NCI-H2227 (cell line): Measurements from ENCODE around the gene DOK5.

ENCODE experiments used
- DNase-seq: peaks from one replicate; lab custom pipeline; 2025; ENCODE audit not compliant: unreplicated experiment; lab: John Stamatoyannopoulos, UW

Gene DOK5

DNA sequence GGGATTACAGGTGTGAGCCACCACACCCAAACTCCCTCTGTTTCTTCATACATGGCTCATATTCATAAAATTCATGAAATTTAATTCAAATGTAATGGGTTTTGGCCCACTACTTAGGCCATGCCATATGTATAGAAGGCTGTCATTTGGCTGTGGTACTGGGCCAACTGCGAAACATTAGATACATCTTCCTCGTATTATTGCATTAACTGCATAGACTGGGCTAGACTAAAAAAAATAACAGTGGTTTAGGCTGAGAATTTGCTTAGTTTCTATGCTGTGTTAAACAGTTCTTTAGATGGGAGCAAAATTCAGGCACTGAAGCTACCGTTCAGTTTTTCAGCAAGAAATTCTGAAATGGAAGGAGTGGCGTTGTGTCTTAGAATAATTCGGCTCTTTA is 133.6 kb downstream of the DOK5 start:
- no peak for DNase-seq

GRCh38 chr20:54611708-54612412 is 136.5 kb downstream of the DOK5 start:
- DNase-seq = no peak

DNA sequence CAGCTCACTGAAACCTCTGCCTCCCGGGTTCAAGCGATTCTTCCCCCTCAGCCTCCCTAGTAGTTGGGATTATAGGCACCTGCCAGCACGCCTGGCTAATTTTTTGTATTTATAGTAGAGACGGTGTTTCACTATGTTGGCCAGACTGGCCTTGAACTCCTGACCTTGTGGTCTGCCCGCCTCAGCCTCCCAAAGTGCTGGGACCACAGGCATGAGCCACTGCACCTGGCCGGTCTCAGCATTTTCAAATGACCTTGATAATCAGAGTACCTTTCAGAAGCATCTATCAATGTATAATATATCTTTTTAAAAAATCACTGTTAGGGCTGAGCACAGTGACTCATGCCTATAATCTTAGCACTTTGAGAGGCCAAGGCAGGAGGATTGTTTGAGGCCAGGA is 143.0 kb downstream of the DOK5 start:
- DNase-seq = no peak

DNA sequence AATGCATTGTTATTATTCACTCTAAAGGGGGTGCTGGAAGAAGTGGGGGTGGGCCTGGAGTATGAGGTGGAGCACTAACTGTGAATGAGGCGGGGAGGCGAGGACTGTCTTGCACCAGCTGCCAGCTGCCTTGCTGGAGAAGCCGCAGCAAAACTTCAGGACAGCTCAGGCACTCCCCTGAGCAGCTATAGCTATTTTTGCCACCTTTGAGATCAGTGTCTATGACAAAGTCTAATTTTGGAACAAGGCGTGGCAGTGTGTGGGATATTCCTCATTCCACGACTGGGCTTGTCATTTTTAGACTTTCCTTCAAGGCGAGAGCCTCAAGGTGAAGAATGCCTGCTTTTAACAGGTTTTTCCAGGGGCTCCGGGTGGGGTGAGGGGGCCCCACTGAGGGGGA is 143.8 kb downstream of the DOK5 start:
- DNase-seq = no peak

- DNase-seq = no peak
Measured at GRCh38 chr20:54619682-54620081, 144.3 kb downstream of the DOK5 start.

- no peak for DNase-seq
Measured at GRCh38 chr20:54620611-54621010, 145.2 kb downstream of the DOK5 start.

GRCh38 chr20:54622333-54623295 is 147.2 kb downstream of the DOK5 start:
- no peak for DNase-seq

- no peak for DNase-seq
Measured at GRCh38 chr20:54623991-54624569, 148.7 kb downstream of the DOK5 start.

- no peak for DNase-seq
Measured at GRCh38 chr20:54624706-54625390, 149.5 kb downstream of the DOK5 start.

- DNase-seq = no peak
Measured at GRCh38 chr20:54625497-54625896, 150.1 kb downstream of the DOK5 start.

DNA sequence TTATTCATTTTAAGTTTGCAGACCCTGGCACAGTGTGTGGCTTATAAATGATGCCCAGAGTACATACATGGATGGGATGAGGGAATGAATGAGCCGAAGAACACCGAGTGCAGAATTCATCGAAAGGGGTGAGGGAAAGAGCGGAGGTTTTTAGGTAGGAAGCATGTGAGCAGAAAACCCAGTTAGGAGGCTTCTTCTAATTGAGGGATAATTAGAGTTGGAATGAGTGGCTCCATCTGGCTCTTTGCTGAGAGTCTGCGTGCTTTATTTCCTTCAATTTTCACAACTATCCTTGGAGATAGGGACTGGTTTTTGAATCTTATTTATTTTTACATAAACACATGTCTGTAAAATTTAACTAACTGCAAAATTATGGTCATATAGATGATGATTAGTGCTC is 150.7 kb downstream of the DOK5 start:
- no peak for DNase-seq

DNA sequence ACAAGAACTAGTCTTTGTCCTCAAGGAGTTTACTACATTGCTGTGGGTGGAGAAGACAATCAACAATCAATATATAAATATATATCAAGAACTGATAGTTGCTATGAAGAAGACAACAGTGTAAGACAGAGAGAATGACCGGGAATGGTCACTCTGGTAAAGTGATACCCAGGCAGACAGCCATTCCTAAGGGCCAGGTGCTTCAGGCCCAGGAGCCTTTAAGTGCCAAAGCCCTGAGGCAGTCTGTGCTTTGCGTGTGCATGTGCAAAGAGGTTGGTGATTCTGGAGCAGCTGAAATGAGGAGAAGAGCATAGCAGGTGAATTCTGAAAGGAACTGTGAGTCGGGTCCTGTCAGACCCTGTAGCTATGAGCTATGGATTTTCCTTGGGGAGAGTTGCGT is 154.2 kb downstream of the DOK5 start:
- no peak for DNase-seq

DNA sequence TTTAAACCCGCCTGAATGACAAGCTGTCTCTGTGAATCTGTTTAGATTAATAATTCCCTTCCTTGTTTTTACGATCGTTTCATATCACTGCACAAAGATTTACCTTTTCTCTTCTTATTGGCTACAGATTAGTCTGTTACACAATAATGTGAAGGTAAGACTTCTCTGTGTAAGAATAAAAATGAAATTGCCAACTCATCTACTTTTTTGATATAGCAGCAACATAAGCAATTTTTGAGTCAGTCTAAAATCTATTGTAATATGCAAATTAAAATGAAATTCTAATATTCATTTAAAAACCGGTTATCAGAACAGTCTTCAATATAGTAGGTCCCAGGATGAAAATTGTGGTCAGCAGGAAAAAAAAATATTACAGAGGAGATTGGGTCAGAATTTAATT is 155.2 kb downstream of the DOK5 start:
- DNase-seq = no peak

- no peak for DNase-seq
Measured at GRCh38 chr20:54631059-54631458, 155.7 kb downstream of the DOK5 start.

- no peak for DNase-seq
Measured at GRCh38 chr20:54633374-54634355, 158.3 kb downstream of the DOK5 start.

DNA sequence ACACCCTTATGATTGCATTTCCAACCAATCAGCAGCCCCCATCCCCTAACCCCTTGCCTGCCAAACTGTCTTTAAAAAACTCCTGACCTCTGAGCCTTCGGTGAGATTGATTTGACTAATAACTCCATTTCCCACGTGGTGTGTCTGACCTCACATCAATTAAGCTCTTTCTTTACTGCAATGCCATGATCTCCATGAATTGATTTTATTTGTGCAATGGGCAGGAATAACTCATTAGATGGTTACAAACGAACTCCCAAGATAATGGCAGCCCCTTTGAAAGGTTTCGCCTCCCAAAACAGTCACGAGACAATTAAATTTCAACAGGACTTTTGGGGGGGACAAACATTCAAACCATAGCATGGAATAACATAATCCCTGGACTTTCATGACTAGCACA is 161.2 kb downstream of the DOK5 start:
- no peak for DNase-seq

GRCh38 chr20:54639941-54640340 is 164.5 kb downstream of the DOK5 start:
- no peak for DNase-seq

- no peak for DNase-seq
Measured at GRCh38 chr20:54640800-54641199, 165.4 kb downstream of the DOK5 start.

DNA sequence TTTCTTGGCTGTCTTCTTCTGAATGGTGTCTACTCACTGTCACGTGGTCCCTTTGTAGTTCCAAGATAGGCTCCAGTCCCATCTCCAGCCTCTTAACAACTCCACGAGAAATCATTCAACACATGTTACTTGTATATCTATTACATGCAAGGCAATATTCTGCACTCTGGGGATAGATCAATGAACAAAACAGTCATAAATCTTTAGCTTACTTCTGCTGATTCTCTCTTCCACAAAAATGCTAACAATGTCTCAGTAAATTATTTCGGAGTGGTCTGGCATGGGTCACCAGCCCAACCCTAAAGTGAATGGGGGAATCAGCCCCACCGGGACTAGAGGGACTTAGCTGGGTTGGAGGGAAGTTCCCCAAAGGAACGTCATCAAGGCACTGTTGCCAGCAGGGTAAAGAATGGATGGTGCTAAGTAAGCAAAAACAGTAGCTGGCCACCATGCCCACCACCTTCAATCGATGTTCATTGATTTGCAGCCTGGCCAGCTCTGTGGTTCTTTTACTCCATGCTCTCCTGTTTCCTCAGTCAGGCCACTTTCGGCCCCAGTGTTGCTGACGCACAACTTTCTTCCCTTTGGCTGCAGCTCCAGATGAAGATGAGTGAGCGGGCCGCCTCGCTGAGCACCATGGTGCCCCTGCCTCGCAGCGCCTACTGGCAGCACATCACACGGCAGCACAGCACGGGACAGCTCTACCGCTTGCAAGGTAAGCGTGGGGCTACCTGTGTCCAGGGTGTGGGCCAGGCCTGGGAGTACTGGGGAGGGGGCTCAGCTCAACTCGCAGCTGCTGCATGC is 167.7 kb downstream of the DOK5 start:
- no peak for DNase-seq
